DND-41 (cell line): ENCODE data around the gene KLHL4.

Experiments
- ATAC-seq: fragments of 200-7000 bp; cut with Tn5 transposase; 3 replicates; pipeline ENCODE4 v1.9.1; 2021; ENCODE audit warnings: low read depth; ENCODE audit not compliant: insufficient read depth
- DNase-seq: peaks from one replicate; pipeline ENCODE4 v3.0.0-alpha.2; 2020
- H2AFZ ChIP-seq: 2 replicates; pipeline ENCODE4 v1.6.0; 2012; ENCODE audit warnings: low read depth, low read length
- H3K27ac ChIP-seq: 2 replicates; pipeline ENCODE4 v1.5.1; 2012; ENCODE audit warnings: low read length, inconsistent platforms
- H3K27me3 ChIP-seq: fragments of 200-600 bp; sonication (generic); 2 replicates; pipeline ENCODE4 v1.6.0; 2012; ENCODE audit warnings: low read length, mild to moderate bottlenecking, inconsistent platforms; ENCODE audit not compliant: insufficient read depth, poor library complexity
- H3K36me3 ChIP-seq: 2 replicates; pipeline ENCODE4 v1.5.1; 2012; ENCODE audit warnings: low read length, inconsistent platforms; ENCODE audit not compliant: insufficient read depth
- H3K4me1 ChIP-seq: 2 replicates; pipeline ENCODE4 v1.5.1; 2012; ENCODE audit warnings: mild to moderate bottlenecking, low read length; ENCODE audit not compliant: insufficient read depth
- H3K4me2 ChIP-seq: 2 replicates; pipeline ENCODE4 v1.6.0; 2012; ENCODE audit warnings: mild to moderate bottlenecking, moderate library complexity, low read length, inconsistent platforms; ENCODE audit not compliant: insufficient read depth
- H3K4me3 ChIP-seq, 2 experiments: fragments of 200-600 bp in 1 of 2; shearing (Covaris generic) in 1 of 2; 2 replicates each; pipeline ENCODE4 v1.5.1; 2012 to 2016; ENCODE audit warnings: inconsistent platforms in 2 of 2, low read length in 2 of 2, mild to moderate bottlenecking in 2 of 2, low read depth in 1 of 2, moderate library complexity in 1 of 2
- H3K79me2 ChIP-seq: 2 replicates; pipeline ENCODE4 v1.6.0; 2012; ENCODE audit warnings: low read length, inconsistent platforms; ENCODE audit not compliant: insufficient read depth
- H3K9ac ChIP-seq: 2 replicates; pipeline ENCODE4 v1.6.0; 2012; ENCODE audit warnings: low read depth, mild to moderate bottlenecking, inconsistent platforms, low read length, moderate library complexity
- H3K9me3 ChIP-seq: 2 replicates; pipeline ENCODE4 v1.5.1; 2012; ENCODE audit warnings: low read length, moderate library complexity, mild to moderate bottlenecking, inconsistent platforms; ENCODE audit not compliant: insufficient read depth, severe bottlenecking
- H4K20me1 ChIP-seq: 2 replicates; pipeline ENCODE4 v1.6.0; 2012; ENCODE audit warnings: low read length; ENCODE audit not compliant: insufficient read depth
- EZH2 ChIP-seq: IDR thresholded peaks from 3 replicates; pipeline ENCODE4 v1.6.1; 2012; ENCODE audit warnings: borderline replicate concordance, low read depth, mild to moderate bottlenecking, moderate library complexity, low read length, inconsistent platforms; ENCODE audit not compliant: severe bottlenecking
- TF ChIP-seq, protein P1 (sequence below): IDR thresholded peaks from 2 replicates; pipeline ENCODE4 v1.5.1; 2012; ENCODE audit warnings: borderline replicate concordance, low read length, moderate library complexity, mild to moderate bottlenecking; ENCODE audit not compliant: poor library complexity, severe bottlenecking; ENCODE audit errors: extremely low read depth

Gene KLHL4

DNA sequence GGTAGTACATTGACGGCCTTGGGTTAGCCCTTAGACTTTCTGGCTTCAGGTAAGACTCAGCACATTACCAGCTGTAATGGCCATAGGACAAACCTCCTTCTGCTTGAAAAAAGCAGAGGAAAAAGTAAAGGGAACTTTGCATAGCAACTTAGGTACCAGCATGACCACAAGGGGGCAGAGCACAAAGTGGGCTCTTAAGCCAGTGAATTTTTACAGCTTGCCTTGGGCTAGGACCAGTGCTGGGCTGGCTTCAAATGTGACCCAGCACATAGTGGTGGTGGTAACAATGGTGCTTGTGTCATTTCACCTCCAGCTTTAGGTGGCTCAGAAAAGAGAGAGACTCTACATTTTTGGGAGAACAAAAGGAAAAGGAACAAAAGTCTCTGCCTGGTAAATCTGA, 66.1 kb downstream of the KLHL4 start:
- no peaks in the 10 kb centered on the region for H3K27me3 ChIP-seq
- no peaks in the 10 kb centered on the region for H3K36me3 ChIP-seq
- no peak overlapping the region for H2AFZ ChIP-seq
- no peak overlapping the region for H3K9ac ChIP-seq
- no peaks in the 10 kb centered on the region for H3K4me1 ChIP-seq
- DNase-seq (peak; percentile 3), ATAC-seq (no peak)
- no peaks in the 10 kb centered on the region for H3K79me2 ChIP-seq
- H3K27ac ChIP-seq, result no peak overlapping the region
- no peak for TF ChIP-seq EZH2
- TF ChIP-seq, protein P1, sequence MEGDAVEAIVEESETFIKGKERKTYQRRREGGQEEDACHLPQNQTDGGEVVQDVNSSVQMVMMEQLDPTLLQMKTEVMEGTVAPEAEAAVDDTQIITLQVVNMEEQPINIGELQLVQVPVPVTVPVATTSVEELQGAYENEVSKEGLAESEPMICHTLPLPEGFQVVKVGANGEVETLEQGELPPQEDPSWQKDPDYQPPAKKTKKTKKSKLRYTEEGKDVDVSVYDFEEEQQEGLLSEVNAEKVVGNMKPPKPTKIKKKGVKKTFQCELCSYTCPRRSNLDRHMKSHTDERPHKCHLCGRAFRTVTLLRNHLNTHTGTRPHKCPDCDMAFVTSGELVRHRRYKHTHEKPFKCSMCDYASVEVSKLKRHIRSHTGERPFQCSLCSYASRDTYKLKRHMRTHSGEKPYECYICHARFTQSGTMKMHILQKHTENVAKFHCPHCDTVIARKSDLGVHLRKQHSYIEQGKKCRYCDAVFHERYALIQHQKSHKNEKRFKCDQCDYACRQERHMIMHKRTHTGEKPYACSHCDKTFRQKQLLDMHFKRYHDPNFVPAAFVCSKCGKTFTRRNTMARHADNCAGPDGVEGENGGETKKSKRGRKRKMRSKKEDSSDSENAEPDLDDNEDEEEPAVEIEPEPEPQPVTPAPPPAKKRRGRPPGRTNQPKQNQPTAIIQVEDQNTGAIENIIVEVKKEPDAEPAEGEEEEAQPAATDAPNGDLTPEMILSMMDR, result peak; percentile 48
- H3K4me3 ChIP-seq, result no peak overlapping the region
- no peaks in the 10 kb centered on the region for H3K9me3 ChIP-seq
- no peaks in the 10 kb centered on the region for H4K20me1 ChIP-seq
- no peak overlapping the region for H3K4me2 ChIP-seq

DNA sequence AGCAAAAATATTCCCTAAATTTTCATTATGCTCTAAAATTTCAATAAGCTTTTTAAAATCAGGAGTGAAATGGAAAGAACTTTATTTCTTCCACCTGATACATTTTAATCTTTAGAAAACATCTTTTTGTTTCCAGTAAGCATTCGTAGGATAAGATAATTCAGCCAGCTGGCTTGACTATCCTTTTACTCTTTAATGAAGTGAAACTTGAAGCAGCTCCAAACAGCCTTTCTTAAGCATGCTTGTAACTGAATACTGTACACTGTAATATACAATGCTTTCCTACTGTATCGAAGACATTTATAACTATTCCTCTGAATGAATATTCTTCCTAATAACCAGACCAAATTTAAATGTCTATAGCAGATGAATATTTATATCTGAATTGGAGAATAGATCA, 98.8 kb downstream of the KLHL4 start:
- TF ChIP-seq EZH2, result no peak
- TF ChIP-seq, protein P1, result no peak
- H3K4me1 ChIP-seq, result no peaks in the 10 kb centered on the region

DNA sequence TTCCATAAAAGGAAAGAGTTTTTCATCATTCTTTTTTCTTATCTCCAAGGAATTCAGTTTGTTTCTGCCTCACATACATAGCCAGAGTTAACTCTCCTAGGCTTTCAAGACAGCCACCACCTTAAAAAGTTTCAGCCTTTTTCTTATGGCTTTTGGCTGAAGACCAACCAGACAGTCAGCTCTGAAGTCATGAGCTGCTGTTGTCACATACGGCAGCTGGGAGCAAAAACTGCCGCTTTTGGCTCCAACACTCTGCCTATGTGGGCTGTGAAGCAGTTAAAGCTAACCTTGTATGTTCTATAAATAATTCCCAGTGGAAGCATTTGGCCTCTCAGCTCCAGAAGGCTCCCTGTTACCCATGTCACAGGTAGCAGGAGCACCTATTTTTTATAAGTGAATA, 104.1 kb downstream of the KLHL4 start:
- H3K9ac ChIP-seq, result no peak overlapping the region
- no peaks in the 10 kb centered on the region for H3K27me3 ChIP-seq
- no peaks in the 10 kb centered on the region for H3K4me1 ChIP-seq
- no peak for TF ChIP-seq EZH2
- TF ChIP-seq, protein P1, result no peak
- no peaks in the 10 kb centered on the region for H3K36me3 ChIP-seq
- no peak overlapping the region for H3K27ac ChIP-seq
- no peaks in the 10 kb centered on the region for H3K9me3 ChIP-seq
- H3K79me2 ChIP-seq, result no peaks in the 10 kb centered on the region
- DNase-seq (no peak), ATAC-seq (no peak)
- H4K20me1 ChIP-seq, result no peaks in the 10 kb centered on the region
- H3K4me3 ChIP-seq, result no peak overlapping the region
- no peak overlapping the region for H3K4me2 ChIP-seq
- H2AFZ ChIP-seq, result no peak overlapping the region

More for the DNA sequence above, 98.8 kb downstream of the KLHL4 start:
- H2AFZ ChIP-seq, result no peak overlapping the region
- H3K27ac ChIP-seq, result no peak overlapping the region
- no peaks in the 10 kb centered on the region for H3K9me3 ChIP-seq
- no peaks in the 10 kb centered on the region for H3K79me2 ChIP-seq
- DNase-seq, result no peak
- H3K36me3 ChIP-seq, result no peaks in the 10 kb centered on the region
- H3K4me2 ChIP-seq, result no peak overlapping the region
- no peak for ATAC-seq
- no peak overlapping the region for H3K9ac ChIP-seq
- H3K27me3 ChIP-seq, result no peaks in the 10 kb centered on the region
- no peaks in the 10 kb centered on the region for H4K20me1 ChIP-seq
- H3K4me3 ChIP-seq, result no peak overlapping the region

DNA sequence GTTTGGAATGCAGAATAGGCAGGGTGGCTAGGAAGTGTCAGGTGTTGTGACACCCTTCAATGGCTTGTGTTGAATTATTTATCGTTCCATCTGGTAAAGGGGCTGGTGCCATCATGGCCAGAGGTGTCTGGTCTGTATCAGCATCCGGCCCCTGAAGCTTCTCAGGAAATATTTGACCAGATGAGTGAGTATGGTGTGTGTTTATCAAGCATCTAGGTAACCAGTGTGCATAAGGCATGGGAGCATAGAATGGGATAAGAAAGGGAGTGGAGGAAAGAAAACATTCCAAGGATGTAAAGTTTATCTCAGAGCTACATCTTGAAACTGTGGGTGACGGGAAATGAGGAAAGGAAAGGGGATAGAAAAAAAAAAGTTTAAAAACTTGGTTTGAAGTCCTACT, 109.4 kb downstream of the KLHL4 start:
- TF ChIP-seq, protein P1, result no peak
- TF ChIP-seq EZH2, result no peak
- Histone ChIP-seq H3K79me2 (no peaks in the 10 kb centered on the region), H3K27ac (no peak overlapping the region), H3K4me3 (no peak overlapping the region), H3K36me3 (no peaks in the 10 kb centered on the region), H3K4me1 (no peaks in the 10 kb centered on the region), H3K9me3 (no peaks in the 10 kb centered on the region), H4K20me1 (no peaks in the 10 kb centered on the region), H3K4me2 (no peak overlapping the region), H3K9ac (no peak overlapping the region), H3K27me3 (no peaks in the 10 kb centered on the region), H2AFZ (no peak overlapping the region)
- ATAC-seq (no peak), DNase-seq (no peak)
